ENCODE results near the gene KRT1. TPM values are rescaled to one million over a fixed set of nuclear protein-coding genes. Genes with fewer than 3 reads are reported as not detected.

KRT1 gene
- total RNA-seq, 1 donor from 2014 or later: 3.5 TPM

- no peak overlapping the region for H3K4me3 ChIP-seq
- ATAC-seq: no peak
- TF ChIP-seq CTCF (IDR thresholded peaks at IDR 0.05): no peak
- peaks cover 25% of the 10 kb centered on the region for H3K27me3 ChIP-seq
- no peaks in the 10 kb centered on the region for H3K36me3 ChIP-seq
- H3K27ac ChIP-seq: no peak overlapping the region
- intact Hi-C loops (cut with DNase I): no loop called here
- DNase-seq: no peak
- no peaks in the 10 kb centered on the region for H3K4me1 ChIP-seq
- H3K9me3 ChIP-seq: no peaks in the 10 kb centered on the region
Observed at GRCh38 chr12:52698651-52699340, 18.6 kb upstream of the KRT1 start.

GRCh38 chr12:52697058-52697582, 16.9 kb upstream of the KRT1 start:
- intact Hi-C loops (cut with DNase I): no loop called here
- no peak for TF ChIP-seq CTCF (IDR thresholded peaks at IDR 0.05)
- Histone ChIP-seq H3K27ac (no peak overlapping the region), H3K4me1 (no peaks in the 10 kb centered on the region), H3K9me3 (no peaks in the 10 kb centered on the region), H3K27me3 (peaks cover 25% of the 10 kb centered on the region), H3K4me3 (no peak overlapping the region), H3K36me3 (no peaks in the 10 kb centered on the region)
- DNase-seq (no peak), ATAC-seq (no peak)

- Histone ChIP-seq H3K4me1 (no peaks in the 10 kb centered on the region), H3K36me3 (no peaks in the 10 kb centered on the region), H3K27me3 (peaks cover 20% of the 10 kb centered on the region), H3K9me3 (no peaks in the 10 kb centered on the region), H3K4me3 (no peak overlapping the region), H3K27ac (no peak overlapping the region)
- DNase-seq: no peak
- intact Hi-C loops (cut with DNase I): no loop called here
- TF ChIP-seq CTCF (IDR thresholded peaks at IDR 0.05): no peak
- ATAC-seq: no peak
Observed at GRCh38 chr12:52696588-52696987, 16.4 kb upstream of the KRT1 start.

- Histone ChIP-seq H3K36me3 (no peaks in the 10 kb centered on the region), H3K27ac (no peak overlapping the region), H3K27me3 (peaks cover 27% of the 10 kb centered on the region), H3K4me1 (peaks cover 8% of the 10 kb centered on the region), H3K4me3 (no peak overlapping the region), H3K9me3 (no peaks in the 10 kb centered on the region)
- TF ChIP-seq CTCF (IDR thresholded peaks at IDR 0.05): no peak
- ATAC-seq (no peak), DNase-seq (no peak)
- intact Hi-C loops (cut with DNase I): no loop called here
Observed at GRCh38 chr12:52695039-52695438, 14.8 kb upstream of the KRT1 start.

GRCh38 chr12:52694151-52694550, 13.9 kb upstream of the KRT1 start:
- H3K36me3 ChIP-seq: no peaks in the 10 kb centered on the region
- no peak overlapping the region for H3K27ac ChIP-seq
- DNase-seq: no peak
- H3K4me3 ChIP-seq: no peak overlapping the region
- no peaks in the 10 kb centered on the region for H3K9me3 ChIP-seq
- peaks cover 34% of the 10 kb centered on the region for H3K27me3 ChIP-seq
- intact Hi-C loops (cut with DNase I): no loop called here
- no peak for ATAC-seq
- peaks cover 8% of the 10 kb centered on the region for H3K4me1 ChIP-seq
- no peak for TF ChIP-seq CTCF (IDR thresholded peaks at IDR 0.05)
